ENCODE measurements around the gene STK16. TPM values are rescaled to one million over a fixed set of nuclear protein-coding genes. Genes with fewer than 3 reads are reported as not detected.
"Not testable (repeated sequence)": the region's sequence is repeated elsewhere in the genome, so short reads cannot be mapped to it uniquely, and the experiment has no call there.

The STK16 gene
- total RNA-seq: 10 to 100 TPM; 11.9 to 17.2 TPM
- 21.1 to 21.9 reads per million in 2 donors for total RNA-seq

- ATAC-seq (peak; percentile 72), DNase-seq (peak; percentile 72 to 79 (median 74))
- no peaks in the 10 kb centered on the region for H3K9me3 ChIP-seq (ENCODE audit: control insufficient read depth, low read length, poor library complexity, severe bottlenecking)
- Mint-ChIP-seq H3K27ac (peak within 1 kb of the TSS; percentile 98), H3K27me3 (no peaks in the 10 kb centered on the region), H3K4me3 (peak within 1 kb of the TSS; percentile 93), H3K4me1 (peaks cover 51% of the 10 kb centered on the region), H3K36me3 (ENCODE audit: low read depth) (peaks cover 2% of the 10 kb centered on the region)
These were observed at the start of gene STK16, which contains the start of gene GLB1L for GRCh38 chr2:219245148-219245898. TSS of gene STK16 (plus strand) at chr2:219245479. CDS start at chr2:219246000, 521 bp downstream. TSS of gene GLB1L (minus strand) at chr2:219245444. CDS start at chr2:219243573, 1,871 bp downstream.

DNA sequence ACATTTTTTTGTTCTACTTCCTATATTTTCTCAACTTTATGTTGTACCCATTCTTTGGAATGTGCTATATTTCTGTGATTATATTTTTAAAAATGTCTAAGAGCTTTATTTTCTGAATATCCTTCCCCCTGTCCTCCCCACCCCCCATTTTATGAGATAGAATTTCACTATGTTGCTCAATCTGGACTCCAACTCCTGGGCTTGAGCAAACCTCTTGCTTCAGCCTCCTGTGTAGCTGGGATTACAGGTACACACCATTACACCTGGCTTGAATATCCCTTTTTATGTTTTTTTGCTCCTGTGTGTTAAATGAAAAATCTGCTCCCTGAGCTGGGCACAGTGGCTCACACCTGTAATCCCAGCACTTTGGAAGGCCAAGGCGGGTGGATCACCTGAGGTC, 47.9 kb upstream of the STK16 start:
- DNase-seq: no peak
- H3K4me3 Mint-ChIP-seq: no peak overlapping the region
- peaks cover 21% of the 10 kb centered on the region for H3K27me3 Mint-ChIP-seq
- no peak for ATAC-seq
- peaks cover 3% of the 10 kb centered on the region for H3K36me3 Mint-ChIP-seq (ENCODE audit: low read depth)
- peaks cover 6% of the 10 kb centered on the region for H3K4me1 Mint-ChIP-seq
- H3K9me3 ChIP-seq (ENCODE audit: control insufficient read depth, low read length, poor library complexity, severe bottlenecking): no peaks in the 10 kb centered on the region
- no peak overlapping the region for H3K27ac Mint-ChIP-seq

DNA sequence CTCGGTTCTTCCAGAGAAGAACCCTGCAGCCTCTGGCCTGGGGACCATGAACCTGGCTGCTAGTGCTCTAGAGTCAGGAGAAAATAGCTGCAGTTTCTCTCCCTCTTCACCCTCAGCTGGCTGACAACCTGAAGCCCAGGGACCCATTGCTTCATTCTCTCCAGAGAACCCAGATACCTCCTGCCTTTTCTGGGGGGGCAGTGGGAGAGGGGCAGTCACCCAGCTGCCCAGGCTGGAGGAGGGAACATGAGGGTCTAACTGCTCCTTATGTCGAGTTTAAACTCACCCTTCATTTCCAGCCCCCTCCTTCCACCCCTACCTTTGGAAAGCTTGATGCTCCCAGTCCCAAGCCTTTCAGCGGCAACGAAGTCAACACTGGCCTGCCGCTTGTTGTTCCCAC, 46.3 kb upstream of the STK16 start:
- H3K4me3 Mint-ChIP-seq: no peak overlapping the region
- DNase-seq: no peak
- H3K4me1 Mint-ChIP-seq: peaks cover 6% of the 10 kb centered on the region
- H3K9me3 ChIP-seq (ENCODE audit: control insufficient read depth, low read length, poor library complexity, severe bottlenecking): no peaks in the 10 kb centered on the region
- ATAC-seq: no peak
- peaks cover 21% of the 10 kb centered on the region for H3K27me3 Mint-ChIP-seq
- H3K36me3 Mint-ChIP-seq (ENCODE audit: low read depth): peaks cover 3% of the 10 kb centered on the region
- H3K27ac Mint-ChIP-seq: no peak overlapping the region

DNA sequence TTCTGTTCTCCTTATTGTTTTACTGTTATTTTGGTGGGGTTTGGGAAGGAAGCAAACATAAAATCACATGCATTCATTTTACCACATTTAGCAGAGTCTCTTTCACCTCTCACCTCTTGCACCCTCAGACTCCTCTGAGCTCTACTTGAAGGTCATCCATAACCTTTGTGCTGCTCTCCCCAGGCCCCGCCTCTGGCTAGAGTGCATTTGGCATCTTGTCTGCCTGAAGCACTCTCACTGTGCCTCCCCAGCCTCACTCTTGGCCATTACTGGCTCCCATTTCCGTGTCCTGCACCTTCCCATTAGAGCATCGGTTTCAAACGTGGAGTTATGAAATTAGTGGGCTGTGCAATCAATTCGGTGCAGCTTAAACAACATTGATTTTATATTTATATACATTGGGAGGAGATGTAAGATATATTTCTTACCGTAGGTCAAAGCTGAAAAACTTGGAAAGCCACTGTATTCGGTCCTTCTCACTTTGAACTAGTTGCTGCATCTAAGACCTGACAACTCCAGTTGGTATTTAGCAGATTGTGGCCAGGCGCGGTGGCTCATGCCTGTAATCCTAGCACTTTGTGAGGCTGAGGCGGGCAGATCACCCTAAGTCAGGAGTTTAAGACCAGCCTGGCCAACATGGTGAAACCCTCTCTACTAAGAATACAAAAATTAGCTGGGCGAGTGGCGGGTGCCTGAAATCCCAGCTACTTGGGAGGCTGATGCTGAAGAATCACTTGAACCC, 45.6 kb upstream of the STK16 start:
- Mint-ChIP-seq H3K4me1 (peaks cover 6% of the 10 kb centered on the region), H3K4me3 (no peak overlapping the region), H3K36me3 (ENCODE audit: low read depth) (peaks cover 3% of the 10 kb centered on the region), H3K27ac (no peak overlapping the region), H3K27me3 (peaks cover 21% of the 10 kb centered on the region)
- ATAC-seq: no peak
- DNase-seq: no peak
- H3K9me3 ChIP-seq (ENCODE audit: control insufficient read depth, low read length, poor library complexity, severe bottlenecking): no peaks in the 10 kb centered on the region

DNA sequence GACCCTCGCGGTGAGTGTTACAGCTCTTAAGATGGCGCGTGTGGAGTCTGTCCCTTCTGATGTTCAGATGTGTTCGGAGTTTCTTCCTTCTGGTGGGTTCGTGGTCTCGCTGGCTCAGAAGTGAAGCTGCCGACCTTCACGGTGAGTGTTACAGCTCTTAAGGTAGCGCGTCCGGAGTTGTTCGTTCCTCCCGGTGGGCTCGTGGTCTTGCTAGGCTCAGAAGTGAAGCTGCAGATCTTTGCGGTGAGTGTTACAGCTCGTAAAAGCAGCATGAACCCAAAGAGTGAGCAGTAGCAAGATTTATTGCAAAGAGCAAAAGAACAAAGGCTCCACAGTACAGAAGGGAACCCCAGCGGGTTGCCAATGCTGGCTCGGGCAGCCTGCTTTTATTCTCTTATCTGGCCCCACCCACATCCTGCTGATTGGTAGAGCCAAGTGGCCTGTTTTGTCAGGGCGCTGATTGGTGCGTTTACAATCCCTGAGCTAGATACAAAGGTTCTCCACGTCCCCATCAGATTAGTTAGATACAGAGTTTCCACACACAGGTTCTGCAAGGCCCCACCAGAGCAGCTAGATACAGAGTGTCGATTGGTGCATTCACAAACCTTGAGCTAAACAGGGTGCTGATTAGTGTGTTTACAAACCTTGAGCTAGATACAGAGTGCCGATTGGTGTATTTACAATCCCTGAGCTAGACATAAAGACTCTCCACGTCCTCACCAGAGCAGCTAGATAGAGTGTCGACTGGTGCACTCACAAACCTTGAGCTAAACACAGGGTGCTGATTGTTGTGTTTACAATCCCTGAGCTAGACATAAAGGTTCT, 44.6 kb upstream of the STK16 start:
- H3K4me1 Mint-ChIP-seq; ATAC-seq; DNase-seq; H3K27ac Mint-ChIP-seq; H3K9me3 ChIP-seq (ENCODE audit: control insufficient read depth, low read length, poor library complexity, severe bottlenecking); H3K36me3 Mint-ChIP-seq (ENCODE audit: low read depth): not testable (repeated sequence)
- peak overlapping the region; percentile 65 for H3K4me3 Mint-ChIP-seq
- peaks cover 21% of the 10 kb centered on the region for H3K27me3 Mint-ChIP-seq

GRCh38 chr2:219201331-219201730, 43.9 kb upstream of the STK16 start:
- DNase-seq; H3K4me1 Mint-ChIP-seq; H3K9me3 ChIP-seq (ENCODE audit: control insufficient read depth, low read length, poor library complexity, severe bottlenecking); H3K27ac Mint-ChIP-seq; ATAC-seq; H3K4me3 Mint-ChIP-seq; H3K36me3 Mint-ChIP-seq (ENCODE audit: low read depth): not testable (repeated sequence)
- H3K27me3 Mint-ChIP-seq: peaks cover 21% of the 10 kb centered on the region

- no peaks in the 10 kb centered on the region for H3K9me3 ChIP-seq (ENCODE audit: control insufficient read depth, low read length, poor library complexity, severe bottlenecking)
- no peak overlapping the region for H3K4me3 Mint-ChIP-seq
- ATAC-seq: no peak
- no peak for DNase-seq
- H3K36me3 Mint-ChIP-seq (ENCODE audit: low read depth): no peaks in the 10 kb centered on the region
- peaks cover 18% of the 10 kb centered on the region for H3K4me1 Mint-ChIP-seq
- H3K27me3 Mint-ChIP-seq: peaks cover 10% of the 10 kb centered on the region
- H3K27ac Mint-ChIP-seq: no peak overlapping the region
These were observed 40.7 kb upstream of the STK16 start for GRCh38 chr2:219204425-219205164.

DNA sequence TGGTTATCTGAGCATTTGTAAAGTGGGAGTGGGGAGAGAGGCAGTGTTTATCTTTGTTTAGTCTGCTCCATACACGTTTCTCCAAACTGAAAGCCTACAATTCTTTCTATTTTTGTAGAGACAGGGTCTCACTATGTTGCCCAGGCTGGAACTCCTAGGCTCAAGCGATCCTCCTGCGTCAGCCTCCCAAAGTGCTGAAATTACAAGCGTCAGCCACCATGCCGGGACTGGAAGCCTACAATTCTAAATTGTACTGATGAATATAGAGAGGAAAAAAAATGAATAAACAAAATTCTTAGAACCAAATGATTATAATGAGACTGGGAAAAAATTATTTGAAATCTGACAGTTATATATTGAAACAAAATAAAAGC, 40.1 kb upstream of the STK16 start:
- DNase-seq (no peak), ATAC-seq (no peak)
- H3K9me3 ChIP-seq (ENCODE audit: control insufficient read depth, low read length, poor library complexity, severe bottlenecking): no peaks in the 10 kb centered on the region
- Mint-ChIP-seq H3K27ac (no peak overlapping the region), H3K27me3 (peaks cover 8% of the 10 kb centered on the region), H3K4me1 (peaks cover 18% of the 10 kb centered on the region), H3K4me3 (no peak overlapping the region), H3K36me3 (ENCODE audit: low read depth) (no peaks in the 10 kb centered on the region)

- peaks cover 1% of the 10 kb centered on the region for H3K27me3 Mint-ChIP-seq
- H3K36me3 Mint-ChIP-seq (ENCODE audit: low read depth): no peaks in the 10 kb centered on the region
- peak overlapping the region; percentile 91 for H3K27ac Mint-ChIP-seq
- DNase-seq: no peak
- no peaks in the 10 kb centered on the region for H3K9me3 ChIP-seq (ENCODE audit: control insufficient read depth, low read length, poor library complexity, severe bottlenecking)
- peak overlapping the region; percentile 91 for H3K4me3 Mint-ChIP-seq
- no peak for ATAC-seq
- H3K4me1 Mint-ChIP-seq: peaks cover 16% of the 10 kb centered on the region
These were observed 39.3 kb upstream of the STK16 start for GRCh38 chr2:219205981-219206327.

GRCh38 chr2:219206328-219207133, 38.7 kb upstream of the STK16 start, which contains the start of gene ZFAND2B:
TSS of gene ZFAND2B (plus strand) at chr2:219206782. CDS start at chr2:219206988, 206 bp downstream.
- Mint-ChIP-seq H3K4me3 (peak within 1 kb of the TSS; percentile 91), H3K27ac (peak within 1 kb of the TSS; percentile 94), H3K27me3 (no peaks in the 10 kb centered on the region), H3K4me1 (peaks cover 20% of the 10 kb centered on the region), H3K36me3 (ENCODE audit: low read depth) (no peaks in the 10 kb centered on the region)
- peak; percentile 95 to 98 (median 95) for DNase-seq
- H3K9me3 ChIP-seq (ENCODE audit: control insufficient read depth, low read length, poor library complexity, severe bottlenecking): no peaks in the 10 kb centered on the region
- ATAC-seq: peak; percentile 95

DNA sequence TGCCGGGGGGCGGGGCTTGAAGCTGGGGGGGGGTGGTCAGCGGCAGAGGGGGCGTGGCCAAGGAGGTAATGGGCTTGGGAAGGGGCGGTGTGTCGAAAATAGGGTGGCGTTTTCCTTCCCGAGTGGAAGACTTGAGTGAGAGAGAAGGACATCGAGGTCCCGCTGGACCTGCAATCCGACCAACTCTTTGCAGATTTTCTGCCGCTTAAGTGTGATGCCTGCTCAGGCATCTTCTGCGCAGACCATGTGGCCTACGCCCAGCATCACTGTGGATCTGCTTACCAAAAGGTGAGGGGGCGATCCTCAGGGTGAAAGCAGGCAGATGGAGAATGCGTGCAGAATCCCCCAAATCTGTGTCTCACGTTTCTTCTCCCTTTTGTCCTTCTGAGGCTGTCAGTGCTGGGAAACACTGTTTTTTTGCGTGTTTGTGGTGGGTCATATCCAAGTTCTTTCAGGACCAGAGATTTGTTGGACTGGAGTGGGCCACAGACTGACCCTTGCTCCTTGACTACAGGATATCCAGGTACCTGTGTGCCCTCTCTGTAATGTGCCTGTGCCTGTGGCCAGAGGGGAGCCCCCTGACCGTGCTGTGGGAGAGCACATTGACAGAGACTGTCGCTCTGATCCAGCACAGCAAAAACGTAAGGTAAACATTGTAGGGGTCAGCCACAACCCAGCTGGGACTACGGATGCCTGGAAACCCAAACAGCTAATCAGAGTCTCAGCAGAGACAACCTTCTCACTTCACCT, 38.0 kb upstream of the STK16 start:
- peak overlapping the region; percentile 94 for H3K27ac Mint-ChIP-seq
- peaks cover 20% of the 10 kb centered on the region for H3K4me1 Mint-ChIP-seq
- no peak for DNase-seq
- H3K27me3 Mint-ChIP-seq: no peaks in the 10 kb centered on the region
- no peaks in the 10 kb centered on the region for H3K36me3 Mint-ChIP-seq (ENCODE audit: low read depth)
- H3K4me3 Mint-ChIP-seq: peak overlapping the region; percentile 91
- no peaks in the 10 kb centered on the region for H3K9me3 ChIP-seq (ENCODE audit: control insufficient read depth, low read length, poor library complexity, severe bottlenecking)
- ATAC-seq: no peak
